GM19467 (cell line): ENCODE measurements around the gene CXCL12.

ENCODE experiments used
- ATAC-seq: cut with Tn5 transposase; IDR thresholded peaks from one replicate; pipeline ENCODE4 v1.9.1; 2021; ENCODE audit warnings: mild to moderate bottlenecking, moderate library complexity; ENCODE audit not compliant: unreplicated experiment

The CXCL12 gene

GRCh38 chr10:44385696-44386441 is 972 bp upstream of the CXCL12 start:
- ATAC-seq, result no peak

DNA sequence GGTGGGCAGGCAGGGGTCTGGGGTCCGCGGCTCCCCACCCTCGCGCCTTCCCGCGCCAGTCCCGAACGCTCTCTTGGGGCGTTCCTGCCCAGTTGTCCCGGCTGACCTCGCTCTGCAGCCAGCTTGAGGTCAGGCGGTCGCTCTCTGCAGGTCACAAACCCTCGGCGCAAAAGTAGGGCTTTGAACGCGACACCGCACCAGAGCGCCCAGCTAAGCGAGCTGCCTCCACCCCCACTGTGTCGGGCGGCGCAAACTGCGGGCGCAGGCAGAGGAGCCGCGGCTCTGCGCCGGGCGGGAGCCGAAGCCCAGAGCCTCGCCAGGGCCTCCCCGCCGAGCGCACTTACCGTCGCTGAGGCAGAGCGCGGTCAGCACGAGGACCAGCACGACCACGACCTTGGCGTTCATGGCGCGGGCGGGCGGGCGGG is 284 bp downstream of the CXCL12 start:
- no peak for ATAC-seq

DNA sequence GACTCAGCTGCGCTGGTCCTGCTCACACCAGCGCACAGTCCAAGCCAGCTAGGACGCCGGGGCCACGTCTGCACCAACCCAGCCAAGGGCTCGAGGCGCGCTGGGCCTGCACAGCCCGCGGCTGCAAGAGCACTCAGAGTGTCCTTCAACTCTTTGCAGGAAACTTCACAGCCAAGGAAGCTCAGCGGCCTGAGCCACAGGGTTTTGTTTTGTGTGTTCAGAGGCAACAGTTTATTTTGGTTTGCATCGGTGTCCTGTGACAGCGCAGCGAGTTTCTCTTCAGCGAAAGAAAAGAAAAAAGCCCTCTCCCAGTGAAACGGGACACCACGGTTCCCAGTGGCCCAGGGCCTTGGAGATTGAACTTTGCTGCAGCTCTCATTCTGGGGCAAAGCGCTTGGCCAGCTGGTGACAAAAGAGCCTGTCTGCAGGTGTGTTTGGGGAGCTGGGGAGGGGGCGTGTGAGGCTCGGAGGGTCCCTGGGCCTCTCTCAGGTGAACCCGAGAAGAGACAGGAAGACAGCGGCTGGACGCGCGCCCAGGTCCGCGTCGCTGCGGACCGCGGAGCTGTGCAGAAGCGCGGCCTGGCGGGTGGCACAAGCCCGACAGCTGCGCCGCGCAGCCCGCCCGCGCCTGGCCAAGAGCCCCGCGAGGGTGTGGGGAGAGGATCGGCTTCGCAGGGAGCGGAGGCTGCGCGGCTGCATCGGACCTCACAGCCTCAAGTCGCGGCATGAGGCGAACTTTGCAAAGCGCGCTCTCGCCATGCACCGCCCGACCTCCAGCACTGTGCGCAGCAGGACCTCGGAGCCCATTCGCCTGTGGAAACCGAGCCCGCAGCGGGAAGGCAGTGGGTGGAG is 922 bp downstream of the CXCL12 start:
- no peak for ATAC-seq

GRCh38 chr10:44382981-44383748 is 1.7 kb downstream of the CXCL12 start:
- no peak for ATAC-seq

DNA sequence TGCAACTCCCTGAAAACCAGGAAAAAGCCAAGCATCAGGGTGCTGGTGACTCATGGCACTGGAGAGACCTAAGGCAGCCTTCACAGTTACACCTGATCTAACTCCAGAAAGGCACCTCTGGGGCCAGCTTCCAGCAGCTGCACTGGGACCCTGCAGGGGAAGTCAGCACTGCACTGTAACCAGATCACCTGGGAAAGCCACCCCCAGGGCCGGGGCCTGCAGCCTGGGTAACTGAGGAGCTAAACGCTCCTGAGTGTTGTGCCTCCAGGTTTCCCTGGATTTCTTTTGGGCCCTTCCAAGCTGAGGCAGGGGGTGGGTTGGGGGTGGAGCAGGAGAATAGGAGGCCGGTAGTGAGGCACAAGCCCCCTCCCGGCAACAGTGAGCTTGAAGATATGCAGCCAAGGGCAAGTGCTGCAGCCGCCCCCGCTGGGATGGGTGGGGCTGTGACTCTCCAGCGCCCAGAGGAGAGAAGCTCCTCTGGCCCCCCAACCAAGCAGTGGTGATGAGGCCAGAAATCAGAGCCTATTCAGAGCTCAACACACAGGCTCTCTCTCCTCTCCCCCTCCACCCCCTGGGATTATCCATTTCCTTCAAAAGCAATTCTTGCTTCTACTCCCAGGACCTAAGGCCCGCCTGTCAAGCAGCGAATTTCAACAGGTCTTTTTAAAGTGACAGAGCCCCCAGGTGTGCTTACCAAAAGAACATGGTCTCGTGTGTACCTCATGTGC is 2.6 kb downstream of the CXCL12 start:
- ATAC-seq, result no peak

DNA sequence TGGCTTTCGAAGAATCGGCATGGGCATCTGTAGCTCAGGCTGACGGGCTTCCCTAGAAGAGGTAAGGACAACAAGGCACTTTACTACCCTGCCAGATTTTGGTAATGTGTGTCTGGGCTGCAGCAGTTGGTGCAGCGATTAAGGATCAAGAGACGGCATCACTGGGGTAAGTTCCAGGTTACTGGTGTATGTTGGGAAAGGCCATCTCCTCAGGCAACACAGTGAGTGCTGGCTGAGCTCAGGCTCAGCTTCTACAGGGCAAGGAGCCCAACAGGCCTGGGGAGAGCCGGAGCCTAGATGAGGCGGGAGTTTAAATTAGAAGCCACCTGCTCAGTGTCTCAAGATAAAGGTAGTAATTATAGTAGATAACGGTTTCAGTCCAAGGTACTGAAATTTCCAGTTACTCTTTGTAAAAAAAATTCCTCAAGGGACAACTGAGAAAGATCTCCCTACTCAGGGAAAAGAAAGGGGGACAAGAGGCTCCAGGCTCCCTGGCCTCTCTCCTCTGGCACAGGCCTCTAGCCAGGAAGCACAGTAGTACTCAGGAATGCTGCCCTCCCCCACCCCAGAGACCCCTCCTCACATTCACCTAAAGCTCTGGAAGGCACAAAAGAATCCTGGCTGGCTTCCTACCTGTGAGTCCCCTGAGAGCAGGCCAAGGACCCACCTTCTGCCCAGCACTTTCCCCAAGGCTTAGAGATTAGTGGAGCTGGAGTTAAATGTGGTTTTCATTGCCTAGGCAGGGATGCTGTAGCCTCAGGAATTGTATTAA is 3.9 kb downstream of the CXCL12 start:
- ATAC-seq, result no peak

DNA sequence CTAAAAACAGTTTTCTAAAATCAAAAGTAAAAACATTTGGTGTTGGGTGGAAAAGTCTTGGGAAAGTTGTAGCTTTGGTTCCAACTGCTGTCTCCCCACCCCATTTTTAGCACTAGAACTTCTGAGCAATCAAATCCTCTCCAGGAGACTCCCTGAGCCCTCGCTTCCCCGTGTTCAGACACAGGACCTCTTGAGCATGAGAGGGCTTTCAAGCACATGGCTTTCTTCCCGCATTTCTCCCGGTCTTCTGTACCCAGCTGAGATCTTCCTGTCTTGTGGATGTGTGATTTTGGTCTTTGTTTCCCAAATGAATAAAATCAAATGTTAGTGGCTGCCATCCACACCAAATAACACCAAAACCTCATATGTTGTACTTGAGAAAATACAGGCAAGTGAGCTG is 5.0 kb downstream of the CXCL12 start:
- no peak for ATAC-seq

DNA sequence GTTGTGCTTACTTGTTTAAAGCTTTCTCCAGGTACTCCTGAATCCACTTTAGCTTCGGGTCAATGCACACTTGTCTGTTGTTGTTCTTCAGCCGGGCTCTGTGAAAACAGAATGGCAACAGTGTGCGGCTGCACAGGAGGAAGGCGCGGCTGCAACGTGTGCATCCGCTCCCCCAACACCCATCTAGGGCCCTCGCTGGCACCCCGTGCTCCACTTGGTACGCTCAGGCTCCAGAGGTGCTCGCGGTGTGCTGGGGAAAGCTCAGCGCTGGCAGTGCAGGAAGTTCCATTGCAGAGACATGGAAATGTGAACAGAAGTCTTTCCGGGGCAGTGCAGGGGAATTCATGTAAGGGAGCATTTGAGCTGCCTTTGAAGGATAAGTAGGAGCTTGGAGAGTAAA is 6.3 kb downstream of the CXCL12 start:
- ATAC-seq, result no peak

- ATAC-seq, result no peak
Measured at GRCh38 chr10:44377651-44378310, 7.1 kb downstream of the CXCL12 start.

DNA sequence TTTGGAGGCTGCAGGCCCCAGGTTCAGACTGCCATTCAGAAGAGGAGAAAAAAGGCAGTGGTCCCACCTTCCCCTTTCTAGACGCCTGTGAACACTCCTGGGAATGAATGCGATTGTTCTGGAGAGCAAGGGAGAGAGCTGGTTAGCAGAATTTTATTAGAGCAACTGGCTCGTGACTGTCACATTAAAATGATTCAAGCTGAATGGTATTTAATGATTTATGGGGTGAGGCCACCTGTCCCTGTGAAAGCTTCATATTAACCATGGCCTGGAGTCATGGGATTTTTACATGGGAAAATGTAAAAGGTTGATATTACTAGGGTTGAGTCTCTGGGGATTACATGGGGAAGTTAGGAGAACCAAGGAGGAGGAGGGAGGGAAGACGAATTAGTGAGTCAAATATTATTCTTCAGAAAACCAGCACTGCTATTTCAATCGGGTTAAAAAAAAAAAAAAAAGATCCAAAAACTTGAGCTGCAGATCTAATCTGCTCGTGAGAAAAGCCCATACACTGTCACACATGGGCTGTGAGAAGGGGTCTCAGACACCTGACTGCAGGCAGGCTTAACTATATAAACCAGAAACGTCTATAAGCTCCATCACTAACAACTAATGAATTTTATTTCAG is 8.3 kb downstream of the CXCL12 start:
- ATAC-seq, result no peak

DNA sequence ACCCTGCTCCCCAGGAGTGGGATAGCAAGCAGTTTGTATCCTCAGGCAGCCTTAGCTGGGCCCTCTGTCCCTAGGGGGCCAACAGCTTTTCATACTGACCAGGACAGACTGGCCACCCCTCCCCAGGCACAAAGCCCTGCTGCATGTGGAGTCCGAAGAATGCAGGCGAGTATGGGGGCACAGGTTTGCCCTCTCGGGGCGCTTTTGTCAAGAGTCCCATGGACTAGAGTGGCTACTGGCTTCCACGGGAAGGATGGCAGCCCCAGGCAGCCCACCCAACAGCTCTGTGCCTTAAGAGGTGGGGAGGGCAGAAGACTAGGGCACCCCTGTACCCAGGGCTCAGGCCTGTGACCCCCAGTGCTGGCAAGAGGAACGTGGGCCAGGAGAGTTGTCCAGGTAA is 10.7 kb downstream of the CXCL12 start:
- no peak for ATAC-seq

DNA sequence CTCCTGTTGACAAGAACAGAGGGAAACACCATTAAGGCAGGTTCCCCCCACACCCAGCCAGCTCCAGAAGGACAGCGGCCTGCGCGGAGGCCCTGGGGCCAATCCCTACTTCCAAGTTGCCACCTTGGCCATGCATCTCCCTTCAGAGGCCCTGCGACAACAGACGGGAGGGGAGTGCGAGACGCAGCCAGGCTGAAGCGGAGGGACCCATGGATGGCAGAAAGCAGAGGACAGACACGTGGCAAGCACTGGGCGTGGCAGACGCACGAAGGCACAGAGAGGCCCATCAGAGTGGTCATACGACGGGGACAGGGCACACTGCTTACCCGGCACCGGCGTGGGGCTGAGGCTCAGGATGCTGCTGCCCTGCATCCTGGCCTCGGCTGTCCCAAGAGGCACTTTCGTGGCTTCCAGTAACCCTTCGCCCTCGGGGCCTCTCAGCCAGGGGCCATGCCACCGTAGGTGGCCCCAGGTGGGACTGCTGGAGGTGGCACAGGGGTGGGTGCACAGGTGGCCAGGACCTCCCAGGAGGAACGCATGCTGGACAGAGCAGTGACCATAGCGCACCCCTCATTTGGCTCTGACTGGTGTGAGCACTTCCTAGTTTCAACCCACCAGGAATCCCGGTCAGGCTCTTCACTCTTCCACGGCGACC is 11.4 kb downstream of the CXCL12 start:
- ATAC-seq, result no peak

GRCh38 chr10:44372181-44372580 is 12.7 kb downstream of the CXCL12 start:
- no peak for ATAC-seq

DNA sequence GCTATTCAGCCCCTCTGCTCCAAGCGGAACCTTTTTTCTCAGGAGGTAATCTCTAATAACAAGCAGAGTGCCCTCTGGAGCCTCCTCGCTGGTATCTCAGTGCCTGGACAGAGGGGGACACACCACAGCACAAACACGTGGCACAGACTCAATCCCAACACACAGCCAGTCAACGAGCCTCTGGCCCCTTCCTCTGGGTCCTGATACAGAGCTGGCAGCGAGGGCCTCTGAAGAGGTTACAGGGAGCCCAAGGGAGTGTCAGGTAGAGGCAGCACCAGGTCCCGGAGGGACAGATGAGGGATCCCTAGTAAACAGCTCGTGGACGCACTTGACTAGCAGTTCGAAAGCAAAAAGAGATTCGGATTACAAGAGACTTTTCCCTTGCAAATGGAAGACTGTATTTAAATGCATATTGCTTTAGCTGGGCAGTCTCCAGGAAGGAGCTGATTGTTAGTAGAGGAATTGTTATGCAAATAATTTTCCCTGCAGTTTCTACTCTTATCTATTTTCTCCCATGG is 14.1 kb downstream of the CXCL12 start:
- ATAC-seq, result no peak

DNA sequence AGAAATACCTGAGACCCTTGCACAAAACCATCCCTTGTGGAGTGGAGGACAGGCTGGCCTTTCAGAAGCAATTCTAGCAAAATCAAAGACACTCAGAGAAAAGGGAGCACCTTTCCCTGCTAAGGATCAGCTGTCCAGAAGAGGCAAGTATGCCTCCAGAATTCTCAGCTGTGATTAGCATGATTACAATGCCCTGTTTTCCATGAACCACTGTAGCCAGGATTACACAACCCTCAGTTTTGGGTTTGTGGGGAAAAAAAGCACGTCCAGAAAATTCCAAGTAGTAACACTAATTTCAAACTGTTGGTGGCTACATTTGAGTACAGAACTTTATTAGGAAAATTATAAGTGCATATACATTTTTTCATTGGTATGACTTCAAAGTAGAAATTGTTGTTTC is 15.0 kb downstream of the CXCL12 start:
- no peak for ATAC-seq

DNA sequence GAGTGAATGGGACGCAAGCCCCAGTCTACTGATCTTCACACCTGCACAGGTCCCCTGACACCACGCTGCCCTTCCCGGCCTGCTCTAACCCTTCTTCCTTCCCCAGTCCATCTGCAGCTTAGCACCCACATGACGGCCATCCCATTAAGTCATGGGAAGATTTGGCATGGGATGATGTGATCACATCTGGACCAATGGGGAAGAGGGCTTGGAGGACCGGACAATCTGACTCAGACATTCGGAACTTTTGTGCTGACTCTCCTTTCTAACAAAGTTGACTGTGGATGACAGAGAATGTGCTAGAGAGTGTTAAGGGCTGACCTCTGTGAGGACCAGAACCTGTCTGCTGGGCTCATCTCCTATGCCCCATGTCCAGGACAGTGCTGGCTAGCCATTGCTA is 15.6 kb downstream of the CXCL12 start:
- no peak for ATAC-seq

- no peak for ATAC-seq
Measured at GRCh38 chr10:44368637-44369036, 16.3 kb downstream of the CXCL12 start.

DNA sequence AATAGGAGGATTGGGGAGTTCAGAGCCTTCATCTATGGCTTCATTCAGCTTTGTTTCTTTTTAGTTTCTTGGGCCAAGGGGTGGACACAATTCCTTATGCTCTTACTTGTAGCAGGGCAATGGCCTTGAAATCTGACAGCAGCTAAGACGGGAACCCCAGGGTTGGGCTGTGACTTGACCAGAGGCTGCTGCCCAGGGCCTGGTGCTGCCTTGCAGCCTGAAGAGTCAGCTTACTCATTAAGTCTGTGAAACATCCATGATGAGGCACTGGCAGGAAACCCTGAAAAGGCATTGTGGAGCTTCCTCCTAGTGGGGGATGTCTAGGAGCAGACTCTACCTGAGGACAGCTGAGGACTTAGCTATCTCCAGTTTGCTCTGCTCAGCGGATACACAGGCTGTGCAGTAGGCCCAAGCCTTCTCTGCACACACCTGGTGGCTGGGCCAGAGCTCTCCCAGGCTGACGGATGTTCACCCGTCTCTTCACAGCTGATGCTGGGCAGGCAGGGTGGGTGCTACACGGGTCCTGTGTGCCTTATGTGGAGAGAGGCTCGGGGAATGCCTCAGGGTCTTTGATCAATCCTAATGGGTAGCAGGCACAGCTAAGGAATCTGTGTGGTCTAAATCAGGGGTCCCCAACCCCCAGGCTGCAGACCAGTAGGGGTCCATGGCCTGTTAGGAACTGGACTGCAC is 17.8 kb downstream of the CXCL12 start:
- ATAC-seq, result no peak
